Measurements from ENCODE around the gene USP25.

GRCh38 chr21:15713412-15713811 lies 16.4 kb upstream of the USP25 start:
- TF ChIP-seq CTCF (IDR thresholded peaks at IDR 0.05) (no peak), POLR2A (IDR thresholded peaks at IDR 0.05) (no peak)

All from testis (tissue), 2 donors.